ENCODE measurements around the gene VAMP5.
"Not testable (repeated sequence)": the region's sequence is repeated elsewhere in the genome, so short reads cannot be mapped to it uniquely, and the experiment has no call there.

The VAMP5 gene

GRCh38 chr2:85602476-85603234, 18.4 kb downstream of the VAMP5 start, which contains the start of gene TMEM150A:
TMEM150A (minus strand) TSS chr2:85602698; CDS start chr2:85601948, 750 bp downstream.
- Histone ChIP-seq H4K8ac (ENCODE audit: low read depth, low read length) (no peak within 1 kb of the TSS), H3K27ac (ENCODE audit: low read depth, low read length) (peak within 1 kb of the TSS; percentile 43), H4K5ac (ENCODE audit: low read length) (no peak within 1 kb of the TSS), H3K36me3 (ENCODE audit: control insufficient read depth, insufficient read depth, low read length) (peaks cover 4% of the 10 kb centered on the region), H2BK5ac (ENCODE audit: low read length) (no peak within 1 kb of the TSS), H3K4me3 (ENCODE audit: low read length) (peak within 1 kb of the TSS; percentile 91), H3K27me3 (ENCODE audit: insufficient read depth, low read length, poor library complexity) (no peaks in the 10 kb centered on the region), H2BK120ac (ENCODE audit: low read depth, low read length) (no peak within 1 kb of the TSS), H3K18ac (ENCODE audit: low read length) (peak within 1 kb of the TSS; percentile 57), H3K9ac (ENCODE audit: low read length) (peak within 1 kb of the TSS; percentile 92), H3K79me1 (ENCODE audit: low read length) (peaks cover 13% of the 10 kb centered on the region), H3K23ac (ENCODE audit: low read length) (peak within 1 kb of the TSS; percentile 76), H3K4me2 (ENCODE audit: low read length) (peak within 1 kb of the TSS; percentile 92), H2AK5ac (ENCODE audit: low read length) (no peak within 1 kb of the TSS), H3K4me1 (ENCODE audit: control insufficient read depth, low read depth, low read length) (peaks cover 4% of the 10 kb centered on the region), H2BK15ac (replicated peaks; ENCODE audit: low read depth) (no peak within 1 kb of the TSS), H3K4ac (ENCODE audit: low read depth, low read length) (peak within 1 kb of the TSS; percentile 2), H3K56ac (ENCODE audit: low read length) (peak within 1 kb of the TSS; percentile 98), H3K79me2 (ENCODE audit: control insufficient read depth, insufficient read depth, low read length) (peaks cover 4% of the 10 kb centered on the region)
- peak; percentile 91 for DNase-seq
- WGBS (ENCODE audit: extremely low coverage, insufficient coverage, low lambda C conversion rate), result no CpG with 5 or more reads among the region's 73 CpGs

GRCh38 chr2:85604133-85604444, 19.9 kb downstream of the VAMP5 start:
- not testable (repeated sequence) for H2BK5ac ChIP-seq (ENCODE audit: low read length); H2AK5ac ChIP-seq (ENCODE audit: low read length); H3K18ac ChIP-seq (ENCODE audit: low read length); H3K79me2 ChIP-seq (ENCODE audit: control insufficient read depth, insufficient read depth, low read length); H3K4me1 ChIP-seq (ENCODE audit: control insufficient read depth, low read depth, low read length); DNase-seq; H3K27ac ChIP-seq (ENCODE audit: low read depth, low read length); H4K5ac ChIP-seq (ENCODE audit: low read length); H3K4me3 ChIP-seq (ENCODE audit: low read length); H3K36me3 ChIP-seq (ENCODE audit: control insufficient read depth, insufficient read depth, low read length); H2BK120ac ChIP-seq (ENCODE audit: low read depth, low read length); H3K56ac ChIP-seq (ENCODE audit: low read length); H3K4ac ChIP-seq (ENCODE audit: low read depth, low read length); H3K23ac ChIP-seq (ENCODE audit: low read length); H4K8ac ChIP-seq (ENCODE audit: low read depth, low read length); H3K9ac ChIP-seq (ENCODE audit: low read length); H3K4me2 ChIP-seq (ENCODE audit: low read length); H2BK15ac ChIP-seq (replicated peaks; ENCODE audit: low read depth); H3K27me3 ChIP-seq (ENCODE audit: insufficient read depth, low read length, poor library complexity)
- no CpG with 5 or more reads among the region's 3 CpGs for WGBS (ENCODE audit: extremely low coverage, insufficient coverage, low lambda C conversion rate)
- H3K79me1 ChIP-seq (ENCODE audit: low read length), result peaks cover 19% of the 10 kb centered on the region

- peaks cover 20% of the 10 kb centered on the region for H3K79me1 ChIP-seq (ENCODE audit: low read length)
- no peak overlapping the region for H4K8ac ChIP-seq (ENCODE audit: low read depth, low read length)
- DNase-seq, result no peak
- H3K4me2 ChIP-seq (ENCODE audit: low read length), result no peak overlapping the region
- H2BK15ac ChIP-seq (replicated peaks; ENCODE audit: low read depth), result no peak overlapping the region
- H2AK5ac ChIP-seq (ENCODE audit: low read length), result no peak overlapping the region
- H3K4me1 ChIP-seq (ENCODE audit: control insufficient read depth, low read depth, low read length), result peaks cover 4% of the 10 kb centered on the region
- no peak overlapping the region for H3K4ac ChIP-seq (ENCODE audit: low read depth, low read length)
- peaks cover 4% of the 10 kb centered on the region for H3K79me2 ChIP-seq (ENCODE audit: control insufficient read depth, insufficient read depth, low read length)
- no peak overlapping the region for H3K23ac ChIP-seq (ENCODE audit: low read length)
- WGBS (ENCODE audit: extremely low coverage, insufficient coverage, low lambda C conversion rate), result no CpG with 5 or more reads among the region's 6 CpGs
- H3K18ac ChIP-seq (ENCODE audit: low read length), result no peak overlapping the region
- no peak overlapping the region for H4K5ac ChIP-seq (ENCODE audit: low read length)
- H2BK5ac ChIP-seq (ENCODE audit: low read length), result no peak overlapping the region
- H3K27ac ChIP-seq (ENCODE audit: low read depth, low read length), result no peak overlapping the region
- H3K27me3 ChIP-seq (ENCODE audit: insufficient read depth, low read length, poor library complexity), result no peaks in the 10 kb centered on the region
- peaks cover 9% of the 10 kb centered on the region for H3K36me3 ChIP-seq (ENCODE audit: control insufficient read depth, insufficient read depth, low read length)
- no peak overlapping the region for H2BK120ac ChIP-seq (ENCODE audit: low read depth, low read length)
- no peak overlapping the region for H3K4me3 ChIP-seq (ENCODE audit: low read length)
- H3K56ac ChIP-seq (ENCODE audit: low read length), result no peak overlapping the region
- H3K9ac ChIP-seq (ENCODE audit: low read length), result no peak overlapping the region
Observed at GRCh38 chr2:85604568-85605339, 20.5 kb downstream of the VAMP5 start.

- Histone ChIP-seq H3K4me3 (ENCODE audit: low read length) (no peak overlapping the region), H3K56ac (ENCODE audit: low read length) (no peak overlapping the region), H3K18ac (ENCODE audit: low read length) (no peak overlapping the region), H2BK15ac (replicated peaks; ENCODE audit: low read depth) (no peak overlapping the region), H3K9ac (ENCODE audit: low read length) (no peak overlapping the region), H3K36me3 (ENCODE audit: control insufficient read depth, insufficient read depth, low read length) (peaks cover 9% of the 10 kb centered on the region), H3K4ac (ENCODE audit: low read depth, low read length) (no peak overlapping the region), H3K79me1 (ENCODE audit: low read length) (peaks cover 23% of the 10 kb centered on the region), H3K27me3 (ENCODE audit: insufficient read depth, low read length, poor library complexity) (no peaks in the 10 kb centered on the region), H3K4me1 (ENCODE audit: control insufficient read depth, low read depth, low read length) (peaks cover 4% of the 10 kb centered on the region), H3K79me2 (ENCODE audit: control insufficient read depth, insufficient read depth, low read length) (peaks cover 7% of the 10 kb centered on the region), H3K4me2 (ENCODE audit: low read length) (no peak overlapping the region), H2BK120ac (ENCODE audit: low read depth, low read length) (no peak overlapping the region), H2BK5ac (ENCODE audit: low read length) (no peak overlapping the region), H4K5ac (ENCODE audit: low read length) (no peak overlapping the region), H2AK5ac (ENCODE audit: low read length) (no peak overlapping the region), H3K23ac (ENCODE audit: low read length) (no peak overlapping the region), H4K8ac (ENCODE audit: low read depth, low read length) (no peak overlapping the region), H3K27ac (ENCODE audit: low read depth, low read length) (no peak overlapping the region)
- no peak for DNase-seq
- no CpG with 5 or more reads among the region's 4 CpGs for WGBS (ENCODE audit: extremely low coverage, insufficient coverage, low lambda C conversion rate)
Observed at GRCh38 chr2:85605406-85606115, 21.3 kb downstream of the VAMP5 start.

GRCh38 chr2:85606116-85606455, 21.9 kb downstream of the VAMP5 start:
- Histone ChIP-seq H2BK15ac (replicated peaks; ENCODE audit: low read depth) (no peak overlapping the region), H3K9ac (ENCODE audit: low read length) (no peak overlapping the region), H3K56ac (ENCODE audit: low read length) (no peak overlapping the region), H3K36me3 (ENCODE audit: control insufficient read depth, insufficient read depth, low read length) (peaks cover 9% of the 10 kb centered on the region), H4K8ac (ENCODE audit: low read depth, low read length) (no peak overlapping the region), H3K4me3 (ENCODE audit: low read length) (no peak overlapping the region), H3K4ac (ENCODE audit: low read depth, low read length) (no peak overlapping the region), H3K79me1 (ENCODE audit: low read length) (peaks cover 24% of the 10 kb centered on the region), H2BK5ac (ENCODE audit: low read length) (no peak overlapping the region), H3K27ac (ENCODE audit: low read depth, low read length) (no peak overlapping the region), H3K23ac (ENCODE audit: low read length) (no peak overlapping the region), H3K4me1 (ENCODE audit: control insufficient read depth, low read depth, low read length) (peaks cover 4% of the 10 kb centered on the region), H2AK5ac (ENCODE audit: low read length) (no peak overlapping the region), H4K5ac (ENCODE audit: low read length) (no peak overlapping the region), H3K79me2 (ENCODE audit: control insufficient read depth, insufficient read depth, low read length) (peaks cover 10% of the 10 kb centered on the region), H3K18ac (ENCODE audit: low read length) (no peak overlapping the region), H3K4me2 (ENCODE audit: low read length) (no peak overlapping the region), H2BK120ac (ENCODE audit: low read depth, low read length) (no peak overlapping the region), H3K27me3 (ENCODE audit: insufficient read depth, low read length, poor library complexity) (no peaks in the 10 kb centered on the region)
- DNase-seq, result no peak
- WGBS (ENCODE audit: extremely low coverage, insufficient coverage, low lambda C conversion rate), result no CpG with 5 or more reads among the region's 7 CpGs

All from mesendoderm (in vitro differentiated cells).